Activated naive CD8-positive, alpha-beta T cell treated with anti-CD3 and anti-CD28 coated beads, Interleukin-2, amount 50 U/mL, for 24 hours (primary cell): ENCODE data around the gene ZNF304.
A peak's percentile ranks its signal among the peaks of the same experiment; 100 is the strongest.

Source experiments
- ATAC-seq: fragments of 150-1000 bp; cut with Tn5 transposase; one replicate; pipeline ENCODE4 v1.10.0; 2021
- DNase-seq: peaks from one replicate; pipeline ENCODE4 v3.0.0; 2021
- H3K27ac Mint-ChIP-seq: one replicate; pipeline ENCODE4 v1.8.0; 2021; ENCODE audit warnings: mild to moderate bottlenecking, mixed read lengths
- H3K27me3 Mint-ChIP-seq: one replicate; pipeline ENCODE4 v1.8.0; 2021; ENCODE audit warnings: mixed read lengths
- H3K36me3 Mint-ChIP-seq: one replicate; pipeline ENCODE4 v1.8.0; 2021; ENCODE audit warnings: low read depth, mixed read lengths
- H3K4me1 Mint-ChIP-seq: one replicate; pipeline ENCODE4 v1.8.0; 2021; ENCODE audit warnings: mixed read lengths
- H3K4me3 Mint-ChIP-seq: one replicate; pipeline ENCODE4 v1.8.0; 2021; ENCODE audit warnings: mild to moderate bottlenecking, moderate library complexity, mixed read lengths
- H3K9me3 Mint-ChIP-seq: one replicate; pipeline ENCODE4 v1.8.0; 2021; ENCODE audit warnings: mixed read lengths

Gene ZNF304

DNA sequence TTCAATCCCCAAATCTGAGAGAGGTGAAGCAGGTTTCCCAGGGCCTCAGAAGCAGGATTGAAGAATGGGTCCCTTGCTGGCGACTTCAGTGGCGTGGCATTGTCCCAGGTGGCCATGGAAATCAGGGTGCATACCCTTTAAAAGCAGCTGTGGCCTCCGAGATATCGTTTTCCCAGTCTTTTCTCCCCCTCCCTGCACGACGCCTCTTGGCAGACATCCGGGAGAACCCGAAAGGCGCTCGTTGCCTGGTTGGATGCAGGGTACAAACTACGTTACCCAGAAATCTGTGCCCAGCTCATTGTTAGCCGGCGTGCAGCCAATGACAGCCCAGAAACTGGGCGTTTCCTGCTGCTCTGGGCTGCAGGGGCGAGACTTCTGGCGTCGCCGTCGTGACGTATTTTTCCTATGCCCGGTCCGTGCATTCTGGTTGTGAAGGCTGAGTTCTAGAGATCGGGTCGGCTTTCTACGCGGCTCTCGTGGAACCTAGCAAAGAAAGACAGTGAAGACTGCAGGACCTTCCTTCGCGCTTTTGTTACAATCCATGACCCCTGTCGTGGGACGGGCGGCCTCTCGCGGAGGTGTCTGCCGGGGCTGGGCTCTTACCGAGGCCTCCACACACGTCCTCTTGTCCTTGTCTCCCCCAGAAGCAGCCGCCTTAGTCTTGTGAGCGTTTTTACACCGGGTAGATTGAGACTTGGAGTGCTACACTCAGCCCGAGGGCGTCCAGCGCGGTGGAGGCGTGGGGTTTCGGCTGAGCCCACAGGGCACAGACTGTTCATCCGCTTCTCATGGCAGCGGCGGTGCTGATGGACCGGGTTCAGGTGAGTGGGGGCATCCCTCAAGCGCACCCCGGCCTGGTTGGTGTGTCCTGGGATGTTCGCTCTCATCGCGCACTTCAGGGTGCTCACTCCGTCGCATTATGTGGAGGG, at the start of gene ZNF304:
Gene ZNF304, plus strand, starts transcription at position 395 of the 929 bp plus-strand sequence. Its CDS starts 394 bp downstream, at position 789.
- Mint-ChIP-seq H3K4me1 (peaks cover 29% of the 10 kb centered on the region), H3K27ac (peak within 1 kb of the TSS; percentile 83), H3K36me3 (peaks cover 55% of the 10 kb centered on the region), H3K27me3 (peaks cover 7% of the 10 kb centered on the region), H3K4me3 (peak within 1 kb of the TSS; percentile 93), H3K9me3 (peaks cover 44% of the 10 kb centered on the region)
- DNase-seq (peak; percentile 82), ATAC-seq (peak; percentile 99)

DNA sequence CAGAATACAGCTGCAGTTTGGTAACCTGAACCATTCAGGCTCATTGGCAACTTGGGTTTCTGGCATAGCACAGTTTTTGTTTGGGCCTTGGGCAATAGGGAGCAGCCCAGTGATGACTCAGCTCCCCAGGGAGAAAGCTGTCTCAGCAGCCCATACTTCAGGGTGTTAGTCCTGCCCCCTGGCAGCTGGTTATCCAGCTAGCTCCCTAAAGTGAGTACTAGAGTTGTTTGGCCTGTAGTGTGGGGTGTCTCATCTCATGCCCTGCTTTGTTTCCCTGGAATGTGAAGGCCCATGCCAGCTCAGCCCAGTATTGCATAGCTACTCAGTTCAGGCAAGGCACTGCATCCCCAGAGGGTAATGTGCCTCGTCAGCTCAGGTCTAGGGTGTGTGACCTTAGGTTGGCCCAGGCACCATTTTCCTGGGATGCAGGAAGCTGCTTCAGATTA, 49.0 kb upstream of the ZNF304 start:
- no peak for DNase-seq
- H3K27ac Mint-ChIP-seq = no peak overlapping the region
- H3K27me3 Mint-ChIP-seq = no peaks in the 10 kb centered on the region

DNA sequence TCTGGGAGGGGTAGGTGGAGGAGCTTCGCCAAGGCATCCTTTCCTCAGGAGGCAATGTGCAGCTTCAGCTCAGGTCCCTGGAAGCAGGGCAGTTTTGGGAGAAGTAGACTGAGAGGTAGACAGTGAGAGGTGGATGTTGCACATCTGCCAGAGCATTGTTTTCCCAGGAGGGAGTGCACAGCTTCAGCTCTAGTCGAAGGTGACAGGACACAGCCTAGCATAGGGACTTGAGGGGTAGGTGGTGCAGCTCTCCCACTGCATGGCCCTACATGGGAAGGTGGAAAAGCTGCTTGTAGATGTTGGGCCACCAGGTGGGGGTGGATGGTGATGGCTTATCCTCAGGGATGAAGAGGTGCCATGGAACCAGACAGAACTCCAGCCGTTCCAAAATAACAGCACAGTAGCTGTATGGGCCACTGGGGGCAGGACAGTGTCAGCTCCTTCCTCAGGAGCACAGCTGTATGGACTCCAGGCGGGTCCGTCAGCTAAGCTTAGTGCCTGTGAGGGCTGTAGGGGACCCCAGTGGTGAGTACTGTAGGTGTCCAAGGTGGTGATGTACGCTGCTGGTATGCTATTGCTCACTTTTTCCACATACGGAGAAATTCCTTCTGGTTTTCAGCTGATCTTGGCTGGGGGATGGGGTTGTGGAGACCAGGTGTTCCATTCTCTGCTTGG, 48.2 kb upstream of the ZNF304 start:
- DNase-seq = no peak
- peaks cover 69% of the 10 kb centered on the region for H3K36me3 Mint-ChIP-seq
- H3K27ac Mint-ChIP-seq = no peak overlapping the region

More for the DNA sequence above, 49.0 kb upstream of the ZNF304 start:
- peaks cover 9% of the 10 kb centered on the region for H3K4me1 Mint-ChIP-seq
- no peak overlapping the region for H3K4me3 Mint-ChIP-seq
- peaks cover 76% of the 10 kb centered on the region for H3K36me3 Mint-ChIP-seq
- no peak for ATAC-seq
- peaks cover 22% of the 10 kb centered on the region for H3K9me3 Mint-ChIP-seq

GRCh38 chr19:57305056-57305455, 46.0 kb upstream of the ZNF304 start:
- no peak for ATAC-seq
- no peak overlapping the region for H3K27ac Mint-ChIP-seq
- no peaks in the 10 kb centered on the region for H3K27me3 Mint-ChIP-seq
- no peak overlapping the region for H3K4me3 Mint-ChIP-seq
- peaks cover 21% of the 10 kb centered on the region for H3K9me3 Mint-ChIP-seq
- H3K36me3 Mint-ChIP-seq = peaks cover 66% of the 10 kb centered on the region
- DNase-seq = no peak
- peaks cover 16% of the 10 kb centered on the region for H3K4me1 Mint-ChIP-seq

More for the DNA sequence above, 48.2 kb upstream of the ZNF304 start:
- ATAC-seq = no peak
- Mint-ChIP-seq H3K9me3 (peaks cover 16% of the 10 kb centered on the region), H3K4me1 (peaks cover 5% of the 10 kb centered on the region), H3K4me3 (no peak overlapping the region), H3K27me3 (no peaks in the 10 kb centered on the region)

DNA sequence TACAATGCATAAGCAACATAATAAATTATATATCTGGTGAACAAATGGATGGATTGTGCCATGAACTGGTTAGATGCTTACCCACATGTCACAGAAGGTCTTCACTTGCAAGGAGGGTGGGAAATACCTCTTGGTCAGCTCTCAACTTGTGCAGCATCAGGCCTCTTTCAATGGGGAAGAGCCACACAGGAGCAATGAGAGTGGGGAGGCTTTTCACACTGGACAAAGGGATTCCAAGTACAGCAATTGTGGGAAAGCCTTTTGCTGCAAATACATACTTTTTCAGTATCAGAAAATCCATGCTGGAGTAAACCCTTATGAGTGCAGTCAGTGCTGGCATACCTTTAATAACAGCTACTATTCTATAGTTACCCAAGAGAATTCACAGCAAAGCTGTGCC, 42.6 kb upstream of the ZNF304 start:
- ATAC-seq (no peak), DNase-seq (no peak)
- Mint-ChIP-seq H3K36me3 (peaks cover 37% of the 10 kb centered on the region), H3K4me1 (peaks cover 16% of the 10 kb centered on the region), H3K27ac (no peak overlapping the region), H3K27me3 (no peaks in the 10 kb centered on the region), H3K4me3 (no peak overlapping the region), H3K9me3 (peaks cover 27% of the 10 kb centered on the region)

GRCh38 chr19:57310792-57311191, 40.3 kb upstream of the ZNF304 start:
- Mint-ChIP-seq H3K27me3 (peaks cover 9% of the 10 kb centered on the region), H3K27ac (no peak overlapping the region), H3K36me3 (peaks cover 23% of the 10 kb centered on the region), H3K9me3 (peaks cover 40% of the 10 kb centered on the region), H3K4me3 (no peak overlapping the region), H3K4me1 (peaks cover 13% of the 10 kb centered on the region)
- DNase-seq = no peak
- no peak for ATAC-seq

DNA sequence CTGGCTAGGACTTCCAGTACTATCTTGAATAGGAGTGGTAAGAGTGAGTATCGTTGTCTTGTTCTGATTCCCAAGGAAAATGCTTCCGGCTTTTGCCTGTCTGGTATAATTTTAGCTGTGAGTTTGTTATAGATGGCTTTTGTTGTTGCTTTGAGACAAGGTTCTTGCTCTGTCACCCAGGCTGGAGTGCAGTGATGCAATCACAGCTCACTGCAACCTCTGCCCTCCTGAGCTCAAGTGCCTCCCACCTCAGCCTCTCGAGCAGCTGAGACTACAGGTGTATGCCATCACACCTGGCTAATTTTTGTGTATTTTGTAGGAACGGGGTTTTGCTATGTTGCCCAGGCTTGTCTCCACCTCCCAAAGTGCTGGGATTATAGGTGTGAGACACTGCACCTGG, 36.9 kb upstream of the ZNF304 start:
- ATAC-seq = no peak
- Mint-ChIP-seq H3K4me1 (peaks cover 8% of the 10 kb centered on the region), H3K36me3 (peaks cover 7% of the 10 kb centered on the region), H3K9me3 (peaks cover 45% of the 10 kb centered on the region), H3K27ac (no peak overlapping the region), H3K27me3 (peaks cover 27% of the 10 kb centered on the region), H3K4me3 (no peak overlapping the region)
- no peak for DNase-seq

DNA sequence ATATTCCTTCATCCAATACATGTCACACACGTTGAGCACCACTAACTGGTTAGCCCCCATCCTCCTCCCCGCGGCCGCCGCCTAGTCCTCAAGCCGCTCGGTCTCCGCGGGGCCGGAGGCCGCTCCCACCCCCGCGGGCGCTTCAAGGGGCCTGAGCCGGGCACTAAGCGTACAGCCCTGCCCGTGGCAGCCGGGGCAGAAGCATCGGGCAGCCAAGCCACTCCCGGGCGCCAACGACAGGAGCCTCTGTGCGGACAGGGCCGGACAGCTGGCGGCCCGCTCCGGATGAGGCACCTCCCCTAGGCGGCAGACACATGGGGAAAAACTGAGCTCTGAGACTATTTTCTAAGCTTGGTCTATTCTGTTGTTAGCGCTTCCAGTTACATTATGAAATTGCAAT, 33.6 kb upstream of the ZNF304 start:
- peaks cover 24% of the 10 kb centered on the region for H3K4me1 Mint-ChIP-seq
- peaks cover 27% of the 10 kb centered on the region for H3K27me3 Mint-ChIP-seq
- no peak for DNase-seq
- no peak overlapping the region for H3K27ac Mint-ChIP-seq
- peaks cover 28% of the 10 kb centered on the region for H3K9me3 Mint-ChIP-seq
- no peak for ATAC-seq
- no peak overlapping the region for H3K4me3 Mint-ChIP-seq
- H3K36me3 Mint-ChIP-seq = peaks cover 7% of the 10 kb centered on the region

- Mint-ChIP-seq H3K4me3 (peak overlapping the region; percentile 89), H3K4me1 (peaks cover 29% of the 10 kb centered on the region), H3K36me3 (peaks cover 27% of the 10 kb centered on the region), H3K27ac (peak overlapping the region; percentile 89), H3K9me3 (peaks cover 35% of the 10 kb centered on the region), H3K27me3 (peaks cover 24% of the 10 kb centered on the region)
- ATAC-seq (no peak), DNase-seq (no peak)
Observed at GRCh38 chr19:57319869-57320179, 31.2 kb upstream of the ZNF304 start.

GRCh38 chr19:57320180-57321084, 30.6 kb upstream of the ZNF304 start, which contains the start of gene ZNF543:
Gene ZNF543 (plus strand): TSS chr19:57320472. CDS start chr19:57320854, 382 bp downstream.
- peak within 1 kb of the TSS; percentile 89 for H3K27ac Mint-ChIP-seq
- peaks cover 29% of the 10 kb centered on the region for H3K4me1 Mint-ChIP-seq
- DNase-seq (peak; percentile 93), ATAC-seq (peak; percentile 98)
- peaks cover 32% of the 10 kb centered on the region for H3K9me3 Mint-ChIP-seq
- H3K36me3 Mint-ChIP-seq = peaks cover 33% of the 10 kb centered on the region
- peaks cover 21% of the 10 kb centered on the region for H3K27me3 Mint-ChIP-seq
- peak within 1 kb of the TSS; percentile 89 for H3K4me3 Mint-ChIP-seq

DNA sequence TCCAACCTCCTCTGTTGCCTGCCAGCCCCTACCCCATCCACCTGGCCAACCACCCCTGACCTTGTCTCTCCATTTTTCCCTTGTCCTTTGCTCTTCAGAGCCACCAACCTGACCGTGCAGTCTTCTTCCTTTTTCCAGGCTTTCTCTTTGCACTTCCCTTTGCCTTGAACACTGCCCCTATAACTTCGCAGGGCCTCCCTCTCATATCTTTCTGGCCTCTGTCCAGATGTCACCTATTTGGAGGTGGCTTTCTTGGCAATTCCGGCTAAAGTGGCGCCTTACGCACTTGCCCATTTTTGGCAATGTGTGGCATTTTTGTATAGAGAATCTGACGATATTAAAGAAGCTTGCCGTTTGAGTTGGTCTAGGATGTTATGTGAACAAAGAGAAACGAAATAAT, 30.0 kb upstream of the ZNF304 start:
- peaks cover 18% of the 10 kb centered on the region for H3K27me3 Mint-ChIP-seq

GRCh38 chr19:57321751-57322150, 29.3 kb upstream of the ZNF304 start:
- no peak for ATAC-seq
- peaks cover 14% of the 10 kb centered on the region for H3K27me3 Mint-ChIP-seq

More for the DNA sequence above, 30.0 kb upstream of the ZNF304 start:
- Mint-ChIP-seq H3K36me3 (peaks cover 40% of the 10 kb centered on the region), H3K4me1 (peaks cover 29% of the 10 kb centered on the region), H3K9me3 (peaks cover 26% of the 10 kb centered on the region), H3K4me3 (peak overlapping the region; percentile 89), H3K27ac (peak overlapping the region; percentile 89)
- ATAC-seq (no peak), DNase-seq (no peak)

GRCh38 chr19:57324992-57325391, 26.1 kb upstream of the ZNF304 start:
- ATAC-seq = no peak
- Mint-ChIP-seq H3K27me3 (no peaks in the 10 kb centered on the region), H3K4me3 (no peak overlapping the region), H3K36me3 (peaks cover 76% of the 10 kb centered on the region), H3K9me3 (peaks cover 37% of the 10 kb centered on the region), H3K27ac (no peak overlapping the region), H3K4me1 (peaks cover 23% of the 10 kb centered on the region)
- DNase-seq = no peak

More at GRCh38 chr19:57321751-57322150, 29.3 kb upstream of the ZNF304 start:
- peak overlapping the region; percentile 89 for H3K4me3 Mint-ChIP-seq
- no peak overlapping the region for H3K27ac Mint-ChIP-seq
- no peak for DNase-seq
- H3K4me1 Mint-ChIP-seq = peaks cover 29% of the 10 kb centered on the region
- H3K9me3 Mint-ChIP-seq = peaks cover 22% of the 10 kb centered on the region
- peaks cover 45% of the 10 kb centered on the region for H3K36me3 Mint-ChIP-seq

DNA sequence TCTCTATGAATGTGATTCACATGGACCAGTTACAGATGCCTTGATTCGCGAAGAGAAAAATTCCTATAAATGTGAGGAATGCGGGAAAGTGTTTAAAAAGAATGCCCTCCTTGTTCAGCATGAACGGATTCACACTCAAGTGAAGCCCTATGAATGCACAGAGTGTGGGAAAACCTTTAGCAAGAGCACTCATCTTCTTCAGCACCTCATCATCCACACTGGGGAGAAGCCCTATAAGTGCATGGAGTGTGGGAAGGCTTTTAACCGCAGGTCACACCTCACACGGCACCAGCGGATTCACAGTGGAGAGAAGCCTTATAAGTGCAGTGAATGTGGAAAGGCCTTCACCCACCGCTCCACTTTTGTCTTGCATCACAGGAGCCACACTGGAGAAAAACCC, 23.1 kb upstream of the ZNF304 start:
- Mint-ChIP-seq H3K4me3 (no peak overlapping the region), H3K27me3 (no peaks in the 10 kb centered on the region), H3K27ac (no peak overlapping the region), H3K36me3 (peaks cover 86% of the 10 kb centered on the region), H3K4me1 (no peaks in the 10 kb centered on the region), H3K9me3 (peaks cover 42% of the 10 kb centered on the region)
- ATAC-seq (no peak), DNase-seq (no peak)
